Uterus (tissue), 4 donors: ENCODE results near the gene NKX2-1. TPM values are rescaled to one million over a fixed set of nuclear protein-coding genes. Genes with fewer than 3 reads are reported as not detected.
"Not testable (repeated sequence)": the region's sequence is repeated elsewhere in the genome, so short reads cannot be mapped to it uniquely, and the experiment has no call there.

Source experiments
- DNase-seq, 2 donors: peaks; one replicate each; pipeline ENCODE4 v3.0.0-alpha.2; 2019 to 2020
- H3K27ac ChIP-seq, 2 donors: fragments of 200-600 bp; sonication (generic); 1 replicate in 1 of 2; 2 replicates in 1 of 2; pipeline ENCODE4 v1.5.1; 2016 to 2018
- H3K27me3 ChIP-seq, 2 donors: fragments of 200-600 bp; sonication (generic); one replicate each; pipeline ENCODE4 v1.5.1; 2018 to 2019; ENCODE audit warnings: control low read depth in 1 of 2
- H3K36me3 ChIP-seq, 2 donors: fragments of 200-600 bp; sonication (generic); one replicate each; pipeline ENCODE4 v1.5.1; 2019; ENCODE audit warnings: control low read depth in 1 of 2
- H3K4me1 ChIP-seq, 2 donors: fragments of 200-600 bp; sonication (generic); one replicate each; pipeline ENCODE4 v1.5.1; 2018 to 2019; ENCODE audit warnings: control low read depth in 1 of 2
- H3K4me3 ChIP-seq, 2 donors: fragments of 200-600 bp; sonication (generic); 1 replicate in 1 of 2; 2 replicates in 1 of 2; pipeline ENCODE4 v1.5.1; 2018 to 2019; ENCODE audit warnings: mild to moderate bottlenecking in 1 of 2
- H3K9me3 ChIP-seq, 2 donors: fragments of 200-600 bp; sonication (generic); one replicate each; pipeline ENCODE4 v1.5.1; 2019; ENCODE audit warnings: control low read depth in 1 of 2
- CTCF ChIP-seq, 4 experiments: fragments of 200-600 bp in 2 of 4; fragments of 450-650 bp in 2 of 4; sonication (generic) in 2 of 4; IDR thresholded peaks; one replicate each; pipeline ENCODE4 v1.5.1; 2016 to 2019; ENCODE audit warnings: antibody characterized with exemption in 4 of 4, mild to moderate bottlenecking in 2 of 4, moderate library complexity in 1 of 4
- POLR2A ChIP-seq, 2 donors: fragments of 450-650 bp; IDR thresholded peaks; one replicate each; pipeline ENCODE4 v1.6.1; 2016; ENCODE audit warnings: antibody characterized with exemption in 2 of 2, mild to moderate bottlenecking in 1 of 2, moderate library complexity in 1 of 2
- intact Hi-C: fragments of 100-400 bp; cut with DNase I; formaldehyde crosslinking; loops from one replicate; pipeline ENCODE4 v1.15.1; 2023; ENCODE audit warnings: low total_unique reads
- total RNA-seq, 4 donors: library from RNA; depleted of rRNA in 3 of 4; stranded (reverse); fragments of >200 nt in 3 of 4; gene quantifications; one replicate each; pipeline versions ENCODE4 v1.1.0 to v1.2.4, GENCODE V29; 2014 to 2023
- donor health status: DM: yes; HTN: yes; CAD: no.

The NKX2-1 gene
- total RNA-seq, 4 donors from 2014 or later = not detected

- intact Hi-C loops = no loop called here
- Histone ChIP-seq H3K27ac (no peak overlapping the region), H3K27me3 (peaks cover 0 to 9% of the 10 kb centered on the region in 2 donors), H3K9me3 (no peaks in the 10 kb centered on the region), H3K4me1 (no peaks in the 10 kb centered on the region), H3K36me3 (no peaks in the 10 kb centered on the region), H3K4me3 (no peak overlapping the region)
- no peak for TF ChIP-seq CTCF (IDR thresholded peaks at IDR 0.05)
- no peak for TF ChIP-seq POLR2A (IDR thresholded peaks at IDR 0.05)
- no peak for DNase-seq
These were observed 30.9 kb upstream of the NKX2-1 start for GRCh38 chr14:36550899-36551298.

DNA sequence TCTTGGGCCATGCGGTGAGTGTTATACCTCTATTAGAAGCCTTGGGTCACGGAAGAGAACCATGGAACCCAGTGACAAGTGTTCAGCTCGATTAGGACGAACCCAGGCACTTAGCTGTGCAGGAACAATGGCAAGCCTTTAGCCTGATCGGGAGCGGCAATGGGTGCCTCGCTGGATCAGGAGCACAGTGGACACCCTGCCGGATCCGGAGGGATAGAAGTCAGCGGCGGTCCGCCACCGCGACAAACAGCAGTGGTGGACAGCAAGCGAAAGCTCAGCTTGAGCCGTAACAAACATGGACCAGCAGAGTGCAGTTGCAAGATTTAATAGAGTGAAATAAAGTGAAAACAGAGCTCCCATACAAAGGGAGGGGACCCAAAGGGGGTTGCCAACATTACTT is 24.2 kb upstream of the NKX2-1 start:
- H3K4me1 ChIP-seq, H3K4me3 ChIP-seq, H3K9me3 ChIP-seq, DNase-seq, H3K36me3 ChIP-seq, intact Hi-C loops, H3K27ac ChIP-seq: not testable (repeated sequence)
- H3K27me3 ChIP-seq = peaks cover 0 to 19% of the 10 kb centered on the region in 2 donors

DNA sequence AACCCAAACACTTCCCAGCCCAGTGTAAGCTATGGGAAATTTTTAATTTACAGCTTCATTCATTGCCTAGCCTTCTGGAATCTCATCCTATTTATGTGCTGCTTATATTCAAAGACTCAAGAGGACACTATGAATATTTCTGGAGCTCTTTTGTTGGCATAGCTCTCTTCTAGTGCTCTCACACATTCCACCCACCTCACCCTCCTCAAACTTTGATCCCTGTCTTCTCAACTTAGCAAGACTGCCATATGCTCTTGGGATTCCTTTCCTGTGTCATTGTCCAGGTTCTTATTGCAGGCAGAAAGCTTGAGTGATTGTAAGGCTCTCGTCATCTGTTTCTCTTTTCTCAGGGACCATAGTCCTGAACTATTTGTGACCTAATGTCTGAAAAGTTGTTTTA is 18.0 kb upstream of the NKX2-1 start:
- no peak for TF ChIP-seq CTCF (IDR thresholded peaks at IDR 0.05)
- no peak for TF ChIP-seq POLR2A (IDR thresholded peaks at IDR 0.05)
- Histone ChIP-seq H3K9me3 (no peaks in the 10 kb centered on the region), H3K27me3 (peaks cover 0 to 12% of the 10 kb centered on the region in 2 donors), H3K4me3 (no peak overlapping the region), H3K4me1 (no peaks in the 10 kb centered on the region), H3K36me3 (no peaks in the 10 kb centered on the region), H3K27ac (no peak overlapping the region)
- intact Hi-C loops = no loop called here
- DNase-seq = no peak

GRCh38 chr14:36529062-36529461 is 9.0 kb upstream of the NKX2-1 start:
- no peak for TF ChIP-seq POLR2A (IDR thresholded peaks at IDR 0.05)
- no peak for TF ChIP-seq CTCF (IDR thresholded peaks at IDR 0.05)
- H3K27me3 ChIP-seq = peaks cover 0 to 42% of the 10 kb centered on the region in 2 donors
- intact Hi-C loops = no loop called here

DNA sequence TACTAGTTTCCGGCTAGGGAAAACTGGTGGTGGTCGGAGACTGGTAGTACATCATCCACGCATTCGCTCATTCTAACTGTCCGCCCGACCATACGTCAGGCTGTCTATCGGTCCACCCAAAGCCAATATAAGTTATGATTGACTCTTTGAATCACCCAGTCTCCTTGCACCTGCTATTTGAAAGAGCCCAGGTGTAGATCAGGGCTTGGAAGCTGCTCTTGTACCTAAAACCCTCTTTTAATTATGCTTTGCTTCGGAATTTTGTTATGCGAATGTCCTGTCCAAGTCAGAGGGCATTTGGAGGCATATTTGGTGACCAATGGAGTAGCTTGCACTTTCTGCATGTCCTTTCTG is 5.7 kb upstream of the NKX2-1 start:
- Histone ChIP-seq H3K36me3 (no peaks in the 10 kb centered on the region), H3K4me1 (peaks cover 0 to 14% of the 10 kb centered on the region in 2 donors), H3K4me3 (no peak overlapping the region), H3K27ac (no peak overlapping the region), H3K27me3 (peaks cover 3 to 67% of the 10 kb centered on the region in 2 donors), H3K9me3 (no peaks in the 10 kb centered on the region)
- no peak for TF ChIP-seq CTCF (IDR thresholded peaks at IDR 0.05)
- TF ChIP-seq POLR2A (IDR thresholded peaks at IDR 0.05) = no peak
- no peak for DNase-seq
- intact Hi-C loops = no loop called here

More at GRCh38 chr14:36529062-36529461, 9.0 kb upstream of the NKX2-1 start:
- DNase-seq = no peak
- H3K36me3 ChIP-seq = no peaks in the 10 kb centered on the region
- H3K4me1 ChIP-seq = peaks cover 0 to 4% of the 10 kb centered on the region in 2 donors
- H3K27ac ChIP-seq = no peak overlapping the region
- no peak overlapping the region for H3K4me3 ChIP-seq
- H3K9me3 ChIP-seq = no peaks in the 10 kb centered on the region
